Colonic mucosa (tissue), 4 donors: ENCODE data around the gene EXOC3. TPM values are rescaled to one million over a fixed set of nuclear protein-coding genes. Genes with fewer than 3 reads are reported as not detected.

Experiments used
- DNase-seq: peaks from one replicate; pipeline ENCODE4 v3.0.0-alpha.2; 2020
- H3K27ac ChIP-seq: fragments of 200-600 bp; one replicate; pipeline ENCODE4 v1.8.0; 2021
- H3K27me3 ChIP-seq: fragments of 200-600 bp; one replicate; pipeline ENCODE4 v1.8.0; 2021
- H3K36me3 ChIP-seq: fragments of 200-600 bp; one replicate; pipeline ENCODE4 v1.8.0; 2021
- H3K4me1 ChIP-seq: fragments of 200-600 bp; one replicate; pipeline ENCODE4 v1.8.0; 2021; ENCODE audit warnings: mild to moderate bottlenecking
- H3K4me3 ChIP-seq: fragments of 200-600 bp; one replicate; pipeline ENCODE4 v1.8.0; 2021
- H3K9ac ChIP-seq, 2 donors: one replicate each; pipeline ENCODE4 v1.7.0; 2013; ENCODE audit warnings: control low read depth in 2 of 2, low read depth in 2 of 2, low read length in 2 of 2
- H3K9me3 ChIP-seq: fragments of 200-600 bp; one replicate; pipeline ENCODE4 v1.8.0; 2021
- intact Hi-C: fragments of 100-400 bp; cut with DNase I; formaldehyde crosslinking; loops from one replicate; pipeline ENCODE4 v1.14.1; 2022
- total RNA-seq, 2 donors: library from RNA; stranded (reverse); fragmentation: NEBNext Ultra II Directional in 1 of 2; extraction: Animal tissue kit (Norgen Biotek cat#: 25700) in 1 of 2; gene quantifications; one replicate each; pipeline ENCODE4 v1.2.1, GENCODE V29; 2021
- TF ChIP-seq, protein P1 (sequence below): fragments of 200-600 bp; IDR thresholded peaks from one replicate; pipeline ENCODE4 v1.8.0; 2022; ENCODE audit warnings: antibody characterized with exemption, mild to moderate bottlenecking
- donor health status: healthy.
- donor health status: DM: no; HTN: no; CAD: no.
- donor health status: DM: no; HTN: no; CAD: no.

EXOC3 gene
- total RNA-seq, 2 donors from 2014 or later: 52.0 to 58.7 TPM

DNA sequence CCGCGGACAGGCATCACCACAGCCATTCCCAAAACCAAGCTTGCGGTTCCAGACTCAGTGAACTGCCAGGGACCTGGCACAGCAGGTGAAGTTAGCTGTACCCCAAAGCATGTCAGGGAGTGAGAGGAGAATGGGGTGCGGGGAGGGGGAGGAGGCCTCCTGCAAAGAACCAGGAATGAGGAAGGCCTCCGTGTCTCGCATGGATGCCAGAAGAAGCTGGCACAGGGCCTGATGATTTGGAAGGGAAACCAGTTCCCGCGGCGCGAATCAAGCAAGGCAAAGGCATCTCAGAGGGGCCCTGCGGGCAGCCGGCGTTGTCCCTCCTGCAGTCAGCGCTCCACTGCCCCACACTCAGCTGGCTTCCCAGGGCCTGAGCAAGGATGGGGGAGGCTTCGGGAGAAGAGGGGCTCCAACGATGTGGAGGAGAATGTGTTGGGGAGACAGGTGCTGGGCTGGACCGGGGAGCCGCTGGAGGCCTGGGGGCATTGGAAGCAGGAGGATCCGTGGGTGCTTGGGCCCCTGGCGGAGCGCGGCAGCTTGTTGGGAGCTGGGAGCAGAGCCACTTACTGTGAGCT, 66.7 kb downstream of the EXOC3 start:
- no peak for DNase-seq
- Histone ChIP-seq H3K4me3 (no peak overlapping the region), H3K9me3 (no peaks in the 10 kb centered on the region), H3K4me1 (no peaks in the 10 kb centered on the region), H3K27me3 (no peaks in the 10 kb centered on the region), H3K9ac (no peak overlapping the region), H3K27ac (no peak overlapping the region), H3K36me3 (no peaks in the 10 kb centered on the region)
- intact Hi-C loops: no loop called here
- TF ChIP-seq, protein P1, sequence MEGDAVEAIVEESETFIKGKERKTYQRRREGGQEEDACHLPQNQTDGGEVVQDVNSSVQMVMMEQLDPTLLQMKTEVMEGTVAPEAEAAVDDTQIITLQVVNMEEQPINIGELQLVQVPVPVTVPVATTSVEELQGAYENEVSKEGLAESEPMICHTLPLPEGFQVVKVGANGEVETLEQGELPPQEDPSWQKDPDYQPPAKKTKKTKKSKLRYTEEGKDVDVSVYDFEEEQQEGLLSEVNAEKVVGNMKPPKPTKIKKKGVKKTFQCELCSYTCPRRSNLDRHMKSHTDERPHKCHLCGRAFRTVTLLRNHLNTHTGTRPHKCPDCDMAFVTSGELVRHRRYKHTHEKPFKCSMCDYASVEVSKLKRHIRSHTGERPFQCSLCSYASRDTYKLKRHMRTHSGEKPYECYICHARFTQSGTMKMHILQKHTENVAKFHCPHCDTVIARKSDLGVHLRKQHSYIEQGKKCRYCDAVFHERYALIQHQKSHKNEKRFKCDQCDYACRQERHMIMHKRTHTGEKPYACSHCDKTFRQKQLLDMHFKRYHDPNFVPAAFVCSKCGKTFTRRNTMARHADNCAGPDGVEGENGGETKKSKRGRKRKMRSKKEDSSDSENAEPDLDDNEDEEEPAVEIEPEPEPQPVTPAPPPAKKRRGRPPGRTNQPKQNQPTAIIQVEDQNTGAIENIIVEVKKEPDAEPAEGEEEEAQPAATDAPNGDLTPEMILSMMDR: no peak

DNA sequence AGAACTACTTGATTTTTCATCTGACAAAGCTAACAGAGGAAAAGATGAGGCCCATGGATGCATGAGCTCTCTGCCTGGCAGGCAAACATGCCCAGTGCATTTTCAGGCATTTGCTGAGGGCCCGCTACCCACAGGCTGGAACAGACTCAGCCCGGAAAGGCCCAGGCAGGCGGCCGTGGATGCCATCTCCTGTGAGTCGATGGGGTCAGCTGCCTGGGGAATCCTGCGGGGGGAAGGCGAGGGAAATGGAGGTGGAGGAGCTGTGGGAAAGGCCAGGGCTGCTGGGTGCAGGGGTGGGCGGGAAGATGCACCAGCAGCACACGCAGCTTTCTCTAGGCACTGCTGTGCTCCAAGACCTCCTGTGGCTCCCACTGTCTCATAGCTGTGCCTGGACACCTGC, 67.5 kb downstream of the EXOC3 start:
- H3K4me1 ChIP-seq: no peaks in the 10 kb centered on the region
- H3K4me3 ChIP-seq: no peak overlapping the region
- H3K27ac ChIP-seq: no peak overlapping the region
- H3K9ac ChIP-seq: no peak overlapping the region
- no peaks in the 10 kb centered on the region for H3K36me3 ChIP-seq
- intact Hi-C loops: no loop called here
- H3K27me3 ChIP-seq: no peaks in the 10 kb centered on the region
- no peaks in the 10 kb centered on the region for H3K9me3 ChIP-seq
- DNase-seq: no peak
- TF ChIP-seq, protein P1: no peak

DNA sequence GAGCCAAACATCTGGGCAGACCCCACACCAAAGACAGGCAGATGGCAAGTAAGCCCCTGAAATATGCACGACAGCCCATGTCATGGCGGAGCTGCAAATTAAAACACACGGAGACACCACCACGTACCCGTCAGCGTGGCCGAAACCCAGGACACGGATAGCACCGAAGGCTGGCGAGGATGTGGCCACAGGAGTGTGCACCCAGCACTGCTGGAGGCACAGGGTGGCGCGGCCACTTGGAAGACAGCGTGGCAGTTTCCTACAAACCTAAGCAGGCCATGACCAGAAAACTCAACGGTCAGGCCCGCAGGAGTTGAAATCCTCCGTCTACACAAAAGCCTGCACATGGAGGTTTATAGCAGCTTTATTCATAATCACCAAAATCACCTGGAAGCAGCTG, 68.5 kb downstream of the EXOC3 start:
- intact Hi-C loops: no loop called here
- Histone ChIP-seq H3K27me3 (no peaks in the 10 kb centered on the region), H3K27ac (no peak overlapping the region), H3K4me3 (no peak overlapping the region), H3K9ac (no peak overlapping the region), H3K9me3 (no peaks in the 10 kb centered on the region), H3K36me3 (no peaks in the 10 kb centered on the region), H3K4me1 (no peaks in the 10 kb centered on the region)
- TF ChIP-seq, protein P1: no peak
- DNase-seq: no peak

DNA sequence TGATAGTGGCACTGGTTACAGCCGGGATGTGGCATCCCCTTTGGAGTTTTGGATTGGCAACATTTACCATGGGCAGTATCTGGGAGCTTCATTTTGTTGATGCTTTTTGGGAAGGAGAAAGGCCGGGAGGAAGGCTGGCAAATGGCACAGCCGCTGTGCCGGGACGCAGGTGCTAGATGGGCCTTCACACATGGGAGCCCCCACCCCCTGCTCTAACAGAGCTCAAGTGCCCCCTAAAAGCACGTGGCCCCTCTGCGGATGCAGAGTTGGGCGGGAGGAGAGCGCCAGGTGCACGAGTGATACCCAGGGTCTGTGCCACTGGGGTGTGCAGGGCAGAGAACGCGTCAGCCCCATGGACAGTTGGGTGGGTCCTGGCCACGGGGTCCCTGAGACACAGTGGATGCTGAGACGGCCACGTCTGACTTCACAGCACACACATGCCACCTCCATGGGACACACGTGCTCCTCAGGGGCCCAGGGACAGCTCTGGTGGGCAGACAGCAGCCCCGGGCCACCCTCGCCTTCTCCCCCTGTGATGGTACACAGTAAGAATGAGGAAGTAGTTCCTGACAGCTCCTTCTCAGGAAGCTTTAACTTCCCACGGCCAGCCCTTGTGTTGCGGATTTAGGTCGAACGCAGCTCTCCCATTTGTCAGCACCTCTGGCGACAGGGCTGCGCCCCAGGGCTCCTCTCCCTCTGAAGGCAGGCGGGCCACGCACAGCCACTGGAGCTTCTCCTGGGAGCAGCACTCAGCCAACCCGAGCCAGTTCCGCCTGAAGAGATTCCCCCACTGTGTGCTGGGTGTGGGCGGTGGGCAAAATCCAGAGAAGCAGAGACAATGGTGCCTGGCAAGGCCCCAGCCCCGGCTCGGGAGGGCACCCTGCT, 70.5 kb downstream of the EXOC3 start:
- no peak overlapping the region for H3K4me3 ChIP-seq
- no peaks in the 10 kb centered on the region for H3K27me3 ChIP-seq
- TF ChIP-seq, protein P1: no peak
- no peak for DNase-seq
- H3K36me3 ChIP-seq: no peaks in the 10 kb centered on the region
- H3K9me3 ChIP-seq: no peaks in the 10 kb centered on the region
- H3K9ac ChIP-seq: no peak overlapping the region
- no peaks in the 10 kb centered on the region for H3K4me1 ChIP-seq
- intact Hi-C loops: no loop called here
- no peak overlapping the region for H3K27ac ChIP-seq

DNA sequence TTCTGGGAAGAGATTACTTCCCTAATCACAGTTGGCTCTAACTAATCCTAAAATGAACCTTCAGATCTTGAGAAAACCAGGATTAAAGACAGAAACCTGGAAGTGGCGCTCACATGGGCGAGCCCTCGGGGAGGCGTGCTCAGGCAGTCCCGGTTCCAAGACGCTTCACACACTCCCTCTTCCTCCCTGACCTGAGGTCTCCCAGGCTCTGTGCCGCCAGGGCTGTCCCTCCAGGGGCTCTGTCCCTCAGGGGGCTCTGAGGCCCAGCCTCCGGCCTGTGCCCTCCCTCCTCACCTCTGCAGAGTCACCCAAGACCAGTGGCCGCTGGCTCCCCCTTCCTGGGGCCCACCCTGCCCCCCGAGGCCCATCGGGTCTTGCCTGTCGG, 71.1 kb downstream of the EXOC3 start:
- no peaks in the 10 kb centered on the region for H3K36me3 ChIP-seq
- H3K4me1 ChIP-seq: no peaks in the 10 kb centered on the region
- intact Hi-C loops: no loop called here
- H3K9me3 ChIP-seq: no peaks in the 10 kb centered on the region
- H3K27ac ChIP-seq: no peak overlapping the region
- H3K4me3 ChIP-seq: no peak overlapping the region
- H3K27me3 ChIP-seq: no peaks in the 10 kb centered on the region
- no peak for DNase-seq
- TF ChIP-seq, protein P1: no peak
- H3K9ac ChIP-seq: no peak overlapping the region
